Activated T-helper 2 cell treated with anti-CD3 and anti-CD28 coated beads, Interferon-gamma antibody, Interleukin-2, Interleukin-4, amounts not matched to agents 10 μg/mL and 5 μg/mL and 100 μg/mL, durations not matched to agents 14 hours and 24 hours and 36 hours (primary cell): ENCODE results near the gene CPSF6. TPM values are rescaled to one million over a fixed set of nuclear protein-coding genes. Genes with fewer than 3 reads are reported as not detected.
"Not testable (repeated sequence)": the region's sequence is repeated elsewhere in the genome, so short reads cannot be mapped to it uniquely, and the experiment has no call there.

Source experiments
- DNase-seq: peaks from one replicate; pipeline ENCODE4 v3.0.0; 2021; ENCODE audit warnings: low spot score
- H3K27ac Mint-ChIP-seq: one replicate; pipeline ENCODE4 v1.8.0; 2021; ENCODE audit warnings: mixed read lengths
- H3K27me3 Mint-ChIP-seq: one replicate; pipeline ENCODE4 v1.8.0; 2021; ENCODE audit warnings: low read depth, mixed read lengths
- H3K36me3 Mint-ChIP-seq: one replicate; pipeline ENCODE4 v1.8.0; 2021; ENCODE audit warnings: low read depth, mixed read lengths
- H3K4me1 Mint-ChIP-seq: one replicate; pipeline ENCODE4 v1.8.0; 2021; ENCODE audit warnings: low read depth, mixed read lengths
- H3K4me3 Mint-ChIP-seq: one replicate; pipeline ENCODE4 v1.8.0; 2021; ENCODE audit warnings: low read depth, mild to moderate bottlenecking, moderate library complexity, mixed read lengths
- H3K9me3 Mint-ChIP-seq: one replicate; pipeline ENCODE4 v1.8.0; 2021; ENCODE audit warnings: mixed read lengths
- intact Hi-C: fragments of 100-400 bp; cut with micrococcal nuclease; formaldehyde crosslinking; loops from one replicate; pipeline ENCODE4 v1.15.1; 2023
- total RNA-seq: library from RNA; stranded (reverse); gene quantifications from 2 replicates; pipeline ENCODE4 v1.2.3, GENCODE V29; 2022

The CPSF6 gene
- 107 and 119 TPM in 2 replicates for total RNA-seq

DNA sequence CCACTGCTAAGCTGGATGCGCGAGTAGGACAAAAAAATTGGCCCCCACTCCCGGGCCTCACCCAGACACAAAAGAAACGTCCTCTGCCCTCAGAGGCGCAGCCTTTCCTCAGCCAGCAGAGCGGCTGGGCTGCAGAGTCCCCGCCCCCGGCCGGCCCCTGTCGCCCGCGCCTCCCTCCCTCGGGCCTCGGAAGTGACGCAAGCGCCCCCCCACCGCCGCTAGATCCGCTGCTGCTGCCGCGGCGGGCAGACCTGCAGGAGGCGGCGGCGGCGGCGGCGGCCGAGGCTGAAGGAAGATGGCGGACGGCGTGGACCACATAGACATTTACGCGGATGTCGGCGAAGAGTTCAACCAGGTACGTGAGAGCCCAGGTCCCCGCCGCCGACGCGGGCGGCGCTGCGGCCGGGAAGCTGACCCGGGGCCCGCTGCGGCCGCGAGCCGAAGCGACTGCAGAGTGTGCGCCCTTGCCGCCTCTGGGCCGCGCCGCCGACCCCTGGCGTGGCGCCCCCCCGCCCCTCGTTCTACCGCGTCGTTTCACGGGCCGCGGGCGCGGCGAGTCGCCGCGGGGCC is at the start of gene CPSF6:
Gene CPSF6 (plus strand): TSS at position 218 of the 570 bp plus-strand sequence. CDS start 78 bp downstream, at position 296.
- Mint-ChIP-seq H3K27me3 (no peaks in the 10 kb centered on the region), H3K4me1 (peaks cover 36% of the 10 kb centered on the region), H3K4me3 (peak within 1 kb of the TSS; percentile 96), H3K36me3 (peaks cover 27% of the 10 kb centered on the region), H3K9me3 (no peaks in the 10 kb centered on the region), H3K27ac (peak within 1 kb of the TSS; percentile 96)
- intact Hi-C loops, result loop anchor here (1.0 kb wide), 3 partner anchors 15 to 346 kb away; partner anchors contain the start of genes CCT2 and FRS2
- peak; percentile 93 for DNase-seq

GRCh38 chr12:69196302-69197288 is 42.8 kb upstream of the CPSF6 start:
- Mint-ChIP-seq H3K27me3 (no peaks in the 10 kb centered on the region), H3K27ac (no peak overlapping the region), H3K4me3 (no peak overlapping the region), H3K36me3 (peaks cover 6% of the 10 kb centered on the region), H3K9me3 (peaks cover 40% of the 10 kb centered on the region), H3K4me1 (no peaks in the 10 kb centered on the region)
- DNase-seq, result no peak
- intact Hi-C loops, result no loop called here

GRCh38 chr12:69199976-69200375 is 39.4 kb upstream of the CPSF6 start:
- H3K4me1 Mint-ChIP-seq, H3K27me3 Mint-ChIP-seq, DNase-seq, intact Hi-C loops, H3K27ac Mint-ChIP-seq, H3K4me3 Mint-ChIP-seq, H3K36me3 Mint-ChIP-seq: not testable (repeated sequence)
- H3K9me3 Mint-ChIP-seq, result peaks cover 40% of the 10 kb centered on the region

DNA sequence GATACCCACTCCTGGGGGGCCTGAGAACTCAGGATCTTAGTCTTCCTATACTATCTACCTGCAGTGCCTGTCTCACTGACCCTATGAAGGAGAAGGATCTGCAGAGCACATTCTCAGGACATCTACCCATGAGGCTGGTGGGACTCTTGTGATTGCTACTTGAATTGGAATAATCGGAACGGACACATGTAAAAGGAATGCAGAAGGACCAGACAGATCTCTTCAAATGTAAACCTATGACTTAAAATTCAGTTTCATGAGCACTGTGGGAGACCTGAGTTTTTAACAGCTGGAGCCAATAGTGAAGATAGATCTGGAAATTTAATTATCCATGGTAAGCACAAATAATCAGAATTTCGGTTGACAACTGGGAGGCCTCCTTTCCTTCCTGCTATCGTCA is 35.2 kb upstream of the CPSF6 start:
- intact Hi-C loops, result no loop called here
- peaks cover 6% of the 10 kb centered on the region for H3K36me3 Mint-ChIP-seq
- H3K27me3 Mint-ChIP-seq, result no peaks in the 10 kb centered on the region
- DNase-seq, result no peak
- no peaks in the 10 kb centered on the region for H3K4me1 Mint-ChIP-seq
- H3K27ac Mint-ChIP-seq, result no peak overlapping the region
- no peak overlapping the region for H3K4me3 Mint-ChIP-seq
- H3K9me3 Mint-ChIP-seq, result peaks cover 46% of the 10 kb centered on the region

GRCh38 chr12:69210661-69211060 is 28.7 kb upstream of the CPSF6 start:
- DNase-seq, result no peak
- Mint-ChIP-seq H3K27ac (no peak overlapping the region), H3K4me3 (no peak overlapping the region), H3K27me3 (no peaks in the 10 kb centered on the region), H3K4me1 (no peaks in the 10 kb centered on the region), H3K9me3 (peaks cover 14% of the 10 kb centered on the region), H3K36me3 (no peaks in the 10 kb centered on the region)
- intact Hi-C loops, result no loop called here

DNA sequence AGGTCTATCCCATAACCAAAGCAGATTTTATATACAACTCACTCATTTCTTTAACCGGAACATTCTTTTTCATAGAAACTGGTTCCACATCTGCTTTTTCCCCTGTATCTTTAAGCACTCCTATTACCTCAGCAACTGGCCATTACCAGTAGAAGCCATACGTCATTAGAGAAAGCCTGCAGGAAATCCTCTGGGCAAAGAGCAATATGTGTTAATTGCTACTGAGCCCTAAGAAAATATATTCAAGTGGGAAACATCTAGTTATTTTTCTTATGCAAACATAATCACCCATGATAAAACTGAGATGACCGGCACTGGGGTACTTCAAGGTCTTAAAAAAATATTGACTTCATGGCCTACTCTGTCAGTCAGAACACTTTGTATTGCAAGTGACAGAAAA is 28.2 kb upstream of the CPSF6 start:
- intact Hi-C loops, result no loop called here
- Mint-ChIP-seq H3K4me1 (no peaks in the 10 kb centered on the region), H3K27ac (no peak overlapping the region)

GRCh38 chr12:69214169-69214568 is 25.2 kb upstream of the CPSF6 start:
- no peaks in the 10 kb centered on the region for H3K36me3 Mint-ChIP-seq

More for the DNA sequence above, 28.2 kb upstream of the CPSF6 start:
- Mint-ChIP-seq H3K4me3 (no peak overlapping the region), H3K36me3 (no peaks in the 10 kb centered on the region), H3K9me3 (peaks cover 13% of the 10 kb centered on the region), H3K27me3 (no peaks in the 10 kb centered on the region)
- no peak for DNase-seq

GRCh38 chr12:69225251-69225910 is 14.0 kb upstream of the CPSF6 start:
- intact Hi-C loops, result no loop called here
- peaks cover 9% of the 10 kb centered on the region for H3K9me3 Mint-ChIP-seq
- H3K4me1 Mint-ChIP-seq, result peaks cover 4% of the 10 kb centered on the region
- no peak for DNase-seq
- no peak overlapping the region for H3K27ac Mint-ChIP-seq
- H3K4me3 Mint-ChIP-seq, result no peak overlapping the region
- H3K27me3 Mint-ChIP-seq, result peaks cover 15% of the 10 kb centered on the region
- H3K36me3 Mint-ChIP-seq, result no peaks in the 10 kb centered on the region

More at GRCh38 chr12:69214169-69214568, 25.2 kb upstream of the CPSF6 start:
- no peaks in the 10 kb centered on the region for H3K27me3 Mint-ChIP-seq
- intact Hi-C loops, result no loop called here
- H3K4me1 Mint-ChIP-seq, result no peaks in the 10 kb centered on the region
- H3K27ac Mint-ChIP-seq, result no peak overlapping the region
- no peaks in the 10 kb centered on the region for H3K9me3 Mint-ChIP-seq
- no peak for DNase-seq
- H3K4me3 Mint-ChIP-seq, result no peak overlapping the region

DNA sequence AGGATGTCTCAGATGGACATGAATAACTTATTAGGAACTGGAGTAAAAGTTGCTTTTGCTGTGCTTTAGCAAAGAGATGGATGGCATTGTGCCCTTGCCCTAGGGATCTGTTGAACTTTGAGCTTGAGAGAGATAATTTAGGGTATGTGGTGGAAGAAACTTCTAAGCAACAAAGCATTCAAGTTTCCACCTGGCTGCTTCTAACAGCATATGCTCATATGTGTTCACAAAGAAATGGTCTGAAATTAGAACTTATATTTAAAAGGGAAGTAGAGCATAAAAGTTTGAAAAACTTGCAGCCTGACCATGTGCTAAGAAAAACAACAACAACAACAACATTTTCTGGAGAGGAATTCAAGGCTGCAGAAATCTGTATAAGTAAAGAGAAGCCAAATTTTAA is 7.9 kb upstream of the CPSF6 start:
- Mint-ChIP-seq H3K4me3 (no peak overlapping the region), H3K36me3 (no peaks in the 10 kb centered on the region), H3K9me3 (peaks cover 23% of the 10 kb centered on the region), H3K27ac (no peak overlapping the region), H3K4me1 (no peaks in the 10 kb centered on the region), H3K27me3 (peaks cover 8% of the 10 kb centered on the region)
- no peak for DNase-seq
- intact Hi-C loops, result no loop called here

- Mint-ChIP-seq H3K27ac (peak overlapping the region; percentile 74), H3K4me1 (peaks cover 36% of the 10 kb centered on the region), H3K27me3 (peaks cover under 1% of the 10 kb centered on the region), H3K9me3 (no peaks in the 10 kb centered on the region), H3K4me3 (peak overlapping the region; percentile 79), H3K36me3 (peaks cover 27% of the 10 kb centered on the region)
- intact Hi-C loops, result loop anchor here (1.0 kb wide), 3 partner anchors 16 to 347 kb away; partner anchors contain the start of genes CCT2 and FRS2
- DNase-seq, result no peak
These were observed 599 bp upstream of the CPSF6 start for GRCh38 chr12:69238589-69239351.

- H3K27ac Mint-ChIP-seq, result peak overlapping the region; percentile 96
- intact Hi-C loops, result loop anchor here (1.0 to 5.0 kb wide), 5 partner anchors 14 to 345 kb away; partner anchors contain the start of genes CCT2, FRS2 and YEATS4
- H3K4me1 Mint-ChIP-seq, result peaks cover 38% of the 10 kb centered on the region
These were observed 707 bp downstream of the CPSF6 start for GRCh38 chr12:69239922-69240630.

More at GRCh38 chr12:69239922-69240630, 707 bp downstream of the CPSF6 start:
- Mint-ChIP-seq H3K9me3 (no peaks in the 10 kb centered on the region), H3K27me3 (no peaks in the 10 kb centered on the region), H3K36me3 (peaks cover 30% of the 10 kb centered on the region), H3K4me3 (peak overlapping the region; percentile 96)
- peak; percentile 48 for DNase-seq
